HEK293 (cell line): Measurements from ENCODE around the gene TOM1.

ENCODE experiments used
- CTCF ChIA-PET: fragments of 350-600 bp; formaldehyde crosslinking; extraction: SDS; loops from one replicate; lab custom pipeline; 2021; ENCODE audit warnings: antibody characterized with exemption; lab: Yijun Ruan, JAX
- POLR2A ChIA-PET: fragments of 300-600 bp; formaldehyde crosslinking; extraction: SDS; loops from one replicate; lab custom pipeline; 2020; ENCODE audit warnings: antibody characterized with exemption, inconsistent platforms; lab: Yijun Ruan, JAX
- H3K27ac ChIP-seq: fragments of 200-500 bp; sonication (Bioruptor generic); 2 replicates; pipeline ENCODE4 v1.5.1; 2014; ENCODE audit warnings: low read depth, low read length, control low read depth, inconsistent platforms; ENCODE audit errors: extremely low read depth
- H3K36me3 ChIP-seq, 2 experiments: fragments of 200-500 bp in 1 of 2; sonication (Bioruptor generic) in 1 of 2; 1 replicate in 1 of 2; 2 replicates in 1 of 2; pipeline ENCODE4 v1.5.1; 2014 to 2017; ENCODE audit warnings: inconsistent platforms in 2 of 2, low read length in 2 of 2; ENCODE audit not compliant: control insufficient read depth in 2 of 2, insufficient read depth in 1 of 2
- H3K4me1 ChIP-seq: fragments of 200-500 bp; sonication (Bioruptor generic); 2 replicates; pipeline ENCODE4 v1.5.1; 2014; ENCODE audit warnings: mild to moderate bottlenecking, low read length, inconsistent platforms; ENCODE audit not compliant: control insufficient read depth, insufficient read depth
- H3K4me3 ChIP-seq: 2 replicates; pipeline ENCODE4 v1.5.1; 2011; ENCODE audit warnings: low read depth, mild to moderate bottlenecking, control low read depth, low read length, moderate library complexity
- H3K9me3 ChIP-seq: fragments of 200-500 bp; sonication (Bioruptor generic); 2 replicates; pipeline ENCODE4 v1.5.1; 2014; ENCODE audit warnings: low read depth, low read length, inconsistent platforms; ENCODE audit not compliant: control insufficient read depth, insufficient read depth
- GFI1B ChIP-seq: fragments of 450-650 bp; formaldehyde crosslinking; IDR thresholded peaks from 2 replicates; pipeline ENCODE4 v1.5.1; 2016; ENCODE audit warnings: missing biosample characterization, missing genetic modification characterization
- KLF8 ChIP-seq: fragments of 450-650 bp; formaldehyde crosslinking; IDR thresholded peaks from 2 replicates; pipeline ENCODE4 v1.5.1; 2016; ENCODE audit warnings: missing biosample characterization, missing genetic modification characterization
- OSR2 ChIP-seq: fragments of 450-650 bp; formaldehyde crosslinking; IDR thresholded peaks from 2 replicates; pipeline ENCODE4 v1.5.1; 2016; ENCODE audit warnings: missing biosample characterization, missing genetic modification characterization
- PBX3 ChIP-seq: sonication (generic); formaldehyde crosslinking; IDR thresholded peaks from 2 replicates; pipeline ENCODE4 v1.8.1; 2022; ENCODE audit warnings: mild to moderate bottlenecking, moderate library complexity, missing genetic modification reagents
- TRIM28 ChIP-seq: IDR thresholded peaks from 2 replicates; pipeline ENCODE4 v1.6.1; 2011; ENCODE audit warnings: low read length, control low read depth, borderline replicate concordance
- TSHZ1 ChIP-seq: fragments of 450-650 bp; formaldehyde crosslinking; IDR thresholded peaks from 2 replicates; pipeline ENCODE4 v1.5.1; 2016; ENCODE audit warnings: missing biosample characterization, missing genetic modification characterization, borderline replicate concordance
- WT1 ChIP-seq: fragments of 450-650 bp; formaldehyde crosslinking; IDR thresholded peaks from 2 replicates; pipeline ENCODE4 v1.5.1; 2016; ENCODE audit warnings: missing biosample characterization, missing genetic modification characterization
- ZBTB26 ChIP-seq: fragments of 450-650 bp; formaldehyde crosslinking; optimal IDR thresholded peaks from 2 replicates; pipeline ENCODE3; 2016; ENCODE audit warnings: missing biosample characterization, mild to moderate bottlenecking, missing genetic modification characterization
- ZBTB6 ChIP-seq: fragments of 450-650 bp; formaldehyde crosslinking; IDR thresholded peaks from 2 replicates; pipeline ENCODE4 v1.5.1; 2017; ENCODE audit warnings: missing biosample characterization, missing genetic modification characterization
- ZBTB8A ChIP-seq: fragments of 450-650 bp; formaldehyde crosslinking; IDR thresholded peaks from 2 replicates; pipeline ENCODE4 v1.5.1; 2016; ENCODE audit warnings: missing biosample characterization, missing genetic modification characterization
- ZFP3 ChIP-seq: fragments of 450-650 bp; formaldehyde crosslinking; IDR thresholded peaks from 2 replicates; pipeline ENCODE4 v1.5.1; 2016; ENCODE audit warnings: low read depth, missing biosample characterization, missing genetic modification characterization
- ZFP69B ChIP-seq: fragments of 450-650 bp; formaldehyde crosslinking; IDR thresholded peaks from 2 replicates; pipeline ENCODE4 v1.5.1; 2016; ENCODE audit warnings: missing biosample characterization, missing genetic modification characterization
- ZNF184 ChIP-seq: fragments of 450-650 bp; IDR thresholded peaks from 2 replicates; pipeline ENCODE4 v1.5.1; 2018; ENCODE audit warnings: missing biosample characterization, mild to moderate bottlenecking, missing genetic modification characterization
- ZNF19 ChIP-seq: fragments of 450-650 bp; formaldehyde crosslinking; IDR thresholded peaks from 2 replicates; pipeline ENCODE4; 2016; ENCODE audit warnings: missing biosample characterization, missing genetic modification characterization, low read depth
- ZNF274 ChIP-seq, 2 experiments: fragments of 200-500 bp in 1 of 2; fragments of 450-650 bp in 1 of 2; sonication (Bioruptor generic) in 1 of 2; formaldehyde crosslinking in 1 of 2; IDR thresholded peaks; 2 replicates each; pipeline versions ENCODE4 v1.5.1 to v1.6.1; 2014 to 2016; ENCODE audit warnings: borderline replicate concordance in 1 of 2, inconsistent platforms in 1 of 2, low read length in 1 of 2, missing biosample characterization in 1 of 2, missing genetic modification characterization in 1 of 2
- ZNF302 ChIP-seq: fragments of 450-650 bp; formaldehyde crosslinking; IDR thresholded peaks from 2 replicates; pipeline ENCODE4 v1.5.1; 2016; ENCODE audit warnings: missing biosample characterization, missing genetic modification characterization, low read depth
- ZNF311 ChIP-seq: fragments of 450-650 bp; formaldehyde crosslinking; IDR thresholded peaks from 2 replicates; pipeline ENCODE4 v1.5.1; 2017; ENCODE audit warnings: missing biosample characterization, missing genetic modification characterization, borderline replicate concordance
- ZNF324 ChIP-seq: fragments of 450-650 bp; formaldehyde crosslinking; IDR thresholded peaks from 2 replicates; pipeline ENCODE4 v1.5.1; 2016; ENCODE audit warnings: missing biosample characterization, missing genetic modification characterization
- ZNF391 ChIP-seq: fragments of 450-650 bp; formaldehyde crosslinking; IDR thresholded peaks from 2 replicates; pipeline ENCODE4 v1.5.1; 2016; ENCODE audit warnings: low read depth, missing biosample characterization, missing genetic modification characterization, borderline replicate concordance
- ZNF426 ChIP-seq: fragments of 450-650 bp; formaldehyde crosslinking; IDR thresholded peaks from 2 replicates; pipeline ENCODE4 v1.5.1; 2017; ENCODE audit warnings: missing biosample characterization, missing genetic modification characterization, mild to moderate bottlenecking, inconsistent platforms, moderate library complexity
- ZNF529 ChIP-seq: fragments of 450-650 bp; formaldehyde crosslinking; IDR thresholded peaks from 2 replicates; pipeline ENCODE4 v1.5.1; 2017; ENCODE audit warnings: missing genetic modification characterization, missing biosample characterization; ENCODE audit not compliant: insufficient replicate concordance
- ZNF600 ChIP-seq: fragments of 450-650 bp; formaldehyde crosslinking; IDR thresholded peaks from 2 replicates; pipeline ENCODE4 v1.5.1; 2016; ENCODE audit warnings: missing biosample characterization, missing genetic modification characterization
- ZNF621 ChIP-seq: fragments of 450-650 bp; formaldehyde crosslinking; IDR thresholded peaks from 2 replicates; pipeline ENCODE4 v1.5.1; 2017; ENCODE audit warnings: missing biosample characterization, missing genetic modification characterization
- ZNF677 ChIP-seq: fragments of 450-650 bp; IDR thresholded peaks from 2 replicates; pipeline ENCODE4 v1.5.0; 2018; ENCODE audit warnings: missing biosample characterization, mild to moderate bottlenecking, missing genetic modification characterization, moderate library complexity
- ZNF692 ChIP-seq: fragments of 450-650 bp; formaldehyde crosslinking; IDR thresholded peaks from 2 replicates; pipeline ENCODE4 v1.5.1; 2016; ENCODE audit warnings: missing biosample characterization, missing genetic modification characterization
- ZXDB ChIP-seq: fragments of 450-650 bp; formaldehyde crosslinking; IDR thresholded peaks from 2 replicates; pipeline ENCODE4 v1.5.1; 2016; ENCODE audit warnings: missing biosample characterization, missing genetic modification characterization

The TOM1 gene

GRCh38 chr22:35380537-35381423 lies 81.1 kb downstream of the TOM1 start, which contains the start of gene HMOX1:
Gene HMOX1, plus strand, starts transcription at chr22:35381096. Its CDS starts 78 bp downstream, at chr22:35381174.
- Histone ChIP-seq H3K4me1 (peaks cover 7% of the 10 kb centered on the region), H3K9me3 (no peaks in the 10 kb centered on the region), H3K4me3 (peak within 1 kb of the TSS; percentile 55), H3K27ac (peak within 1 kb of the TSS; percentile 48; the same call in 1 of the 2 replicates), H3K36me3 (peaks cover 0 to 26% of the 10 kb centered on the region in 2 experiments; a peak in 1 of 3 replicates)
- ChIA-PET POLR2A (interaction anchor here (0.6 to 1.9 kb wide), 6 partner anchors 10 to 65 kb away, joined by 3 to 11 read pairs (median 4); no protein-coding TSS in a partner anchor), CTCF (interaction anchor here (0.6 to 2.4 kb wide), 7 partner anchors 22 to 177 kb away, joined by 3 to 12 read pairs (median 3); no protein-coding TSS in a partner anchor)
- TF ChIP-seq ZNF391 (tag by site-specific recombination) (0 out of 2 replicates have a peak, but pooled peaks have one; percentile 29), ZNF19 (tag by site-specific recombination) (no peak), PBX3 (peak; percentile 68; the same call in 1 of the 2 replicates), KLF8 (tag by site-specific recombination) (peak; percentile 73), WT1 (tag by site-specific recombination) (peak; percentile 15; the same call in 1 of the 2 replicates), ZNF677 (tag by site-specific recombination) (no peak), ZBTB26 (peak; percentile 94), ZNF274 (IDR thresholded peaks at IDR 0.05; ENCODE audit: low read length) (no peak), ZNF274 (tag by site-specific recombination; IDR thresholded peaks at IDR 0.05; ENCODE audit: borderline replicate concordance) (no peak), ZNF692 (peak; percentile 80), ZNF426 (tag by site-specific recombination) (no peak), GFI1B (tag by site-specific recombination) (no peak), ZXDB (tag by site-specific recombination) (peak; percentile 91), TSHZ1 (peak; percentile 49; the same call in 1 of the 2 replicates), ZNF311 (no peak), ZFP3 (tag by site-specific recombination) (no peak), TRIM28 (peak; percentile 85), ZBTB6 (tag by site-specific recombination) (no peak), ZNF600 (tag by site-specific recombination) (peak; percentile 89), ZNF529 (tag by site-specific recombination) (no peak), OSR2 (tag by site-specific recombination) (no peak; the same call in 1 of the 2 replicates), ZNF302 (tag by site-specific recombination) (no peak), ZNF184 (tag by site-specific recombination) (no peak), ZFP69B (peak; percentile 88), ZNF621 (tag by site-specific recombination) (no peak), ZBTB8A (tag by site-specific recombination) (peak; percentile 96), ZNF324 (tag by site-specific recombination) (peak; percentile 60; the same call in 1 of the 2 replicates)
